K562 (cell line): ENCODE data around the gene KCNH2. TPM values are rescaled to one million over a fixed set of nuclear protein-coding genes. Genes with fewer than 3 reads are reported as not detected.

Source experiments
- KAT7 ChIP-seq: sonication (generic); formaldehyde crosslinking; IDR thresholded peaks from 2 replicates; pipeline ENCODE4 v1.8.0; 2022; ENCODE audit warnings: missing genetic modification reagents, mild to moderate bottlenecking, borderline replicate concordance
- L3MBTL2 ChIP-seq: fragments of 450-650 bp; IDR thresholded peaks from 2 replicates; pipeline ENCODE4 v1.6.1; 2016; ENCODE audit warnings: mild to moderate bottlenecking, moderate library complexity
- PATZ1 ChIP-seq: fragments of 250-450 bp; sonication (Bioruptor Pico); IDR thresholded peaks from 2 replicates; pipeline ENCODE4 v1.5.0; 2020; ENCODE audit warnings: mild to moderate bottlenecking, borderline replicate concordance
- PHTF2 ChIP-seq: fragments of 250-450 bp; sonication (Bioruptor Pico); IDR thresholded peaks from 2 replicates; pipeline ENCODE4 v1.5.0; 2021; ENCODE audit warnings: mild to moderate bottlenecking
- RAD51 ChIP-seq: fragments of 450-650 bp; IDR thresholded peaks from 2 replicates; pipeline ENCODE4 v1.7.1; 2016; ENCODE audit warnings: low read depth, mild to moderate bottlenecking, borderline replicate concordance
- RFX5 ChIP-seq: IDR thresholded peaks from 2 replicates; pipeline ENCODE4 v1.6.1; 2011; ENCODE audit warnings: low read depth, mild to moderate bottlenecking, improper control_type of control experiment, low read length
- VEZF1 ChIP-seq: fragments of 200-800 bp; sonication (Bioruptor generic); IDR thresholded peaks from 2 replicates; pipeline ENCODE4 v1.6.1; 2017; ENCODE audit warnings: missing genetic modification characterization, missing compliant biosample characterization
- ZBTB33 ChIP-seq: sonication (generic); formaldehyde crosslinking; IDR thresholded peaks from 2 replicates; pipeline ENCODE4 v1.8.1; 2023; ENCODE audit warnings: mild to moderate bottlenecking, missing genetic modification reagents
- ZBTB7A ChIP-seq: IDR thresholded peaks from 2 replicates; pipeline ENCODE4 v1.6.1; 2011; ENCODE audit warnings: low read depth, mild to moderate bottlenecking, low read length, moderate library complexity, borderline replicate concordance; ENCODE audit not compliant: control insufficient read depth
- ZNF24 ChIP-seq: fragments of 450-650 bp; IDR thresholded peaks from 2 replicates; pipeline ENCODE4 v1.6.1; 2016
- ZNF41 ChIP-seq: fragments of 250-450 bp; sonication (Bioruptor Pico); conservative IDR thresholded peaks from 2 replicates; pipeline ENCODE4 v1.4.0; 2020; ENCODE audit warnings: mild to moderate bottlenecking
- ZNF76 ChIP-seq: fragments of 250-450 bp; sonication (Bioruptor Pico); IDR thresholded peaks from 2 replicates; pipeline ENCODE4 v1.4.0; 2020; ENCODE audit warnings: mild to moderate bottlenecking, moderate library complexity, borderline replicate concordance
- polyA plus RNA-seq, 8 experiments: library from polyadenylated mRNA; depleted of rRNA in 4 of 8; stranded (reverse) in 5 of 8; unstranded in 3 of 8; fragments of >200 nt; fragmentation: Nextera tagmentation in 2 of 8; fragmentation: Illumina TruSeq in 1 of 8; extraction: Ambion mirVana in 2 of 8; extraction: Trizol in 1 of 8; gene quantifications; 2 replicates each; pipeline versions ENCODE4 v1.2.1 to v1.2.3, GENCODE V29; 2011 to 2014; ENCODE audit warnings: inconsistent platforms in 1 of 8, missing spikeins in 1 of 8
- total RNA-seq, 7 experiments: library from RNA; depleted of rRNA in 6 of 7; stranded (reverse); fragments of >200 nt in 6 of 7; fragmentation: Illumina TruSeq in 2 of 7; extraction: Trizol in 2 of 7; gene quantifications; 2 replicates each; pipeline versions ENCODE4 v1.2.1 to v1.2.3, GENCODE V29; 2011 to 2021; ENCODE audit warnings: low replicate concordance in 1 of 7
- TF ChIP-seq, protein P1 (sequence below), 2 experiments: IDR thresholded peaks; 2 replicates each; pipeline ENCODE4 v1.6.1; 2012; ENCODE audit warnings: improper control_type of control experiment in 2 of 2, low read depth in 2 of 2, low read length in 2 of 2, borderline replicate concordance in 1 of 2
- TF ChIP-seq, protein P2 (sequence below): fragments of 250-450 bp; sonication (Bioruptor Pico); IDR thresholded peaks from 2 replicates; pipeline ENCODE4 v1.4.0; 2020; ENCODE audit warnings: mild to moderate bottlenecking
- TF ChIP-seq, protein P3 (sequence below), 2 experiments: fragments of 450-650 bp in 1 of 2; sonication (generic) in 1 of 2; formaldehyde crosslinking; conservative IDR thresholded peaks; 2 replicates each; pipeline versions ENCODE4 v1.4.0 to v1.8.1; 2020 to 2022; ENCODE audit warnings: mild to moderate bottlenecking in 1 of 2, missing genetic modification reagents in 1 of 2

Gene KCNH2
- total and polyA plus RNA-seq, 9 of the 15 experiments (the other 6 are each of a cell fraction or from before 2014, with no cell fraction given): 18.1 to 368 (median 218) TPM

GRCh38 chr7:150994141-150994837, 16.2 kb upstream of the KCNH2 start (continued):
- TF ChIP-seq VEZF1 (CRISPR knock-in tag) (peak; percentile 91), ZBTB33 (CRISPR knock-in tag) (peak; percentile 17; the same call in 1 of the 2 replicates), L3MBTL2 (peak; percentile 98), PATZ1 (CRISPR knock-in tag) (no peak), ZBTB7A (peak; percentile 86), ZNF24 (no peak; the same call in 1 of the 2 replicates), ZNF76 (CRISPR knock-in tag) (0 out of 2 replicates have a peak, but pooled peaks have one; percentile 81), PHTF2 (CRISPR knock-in tag) (no peak), RAD51 (no peak), RFX5 (no peak), ZNF41 (CRISPR knock-in tag) (no peak), KAT7 (CRISPR knock-in tag) (no peak; the same call in 1 of the 2 replicates)
- TF ChIP-seq, protein P1, sequence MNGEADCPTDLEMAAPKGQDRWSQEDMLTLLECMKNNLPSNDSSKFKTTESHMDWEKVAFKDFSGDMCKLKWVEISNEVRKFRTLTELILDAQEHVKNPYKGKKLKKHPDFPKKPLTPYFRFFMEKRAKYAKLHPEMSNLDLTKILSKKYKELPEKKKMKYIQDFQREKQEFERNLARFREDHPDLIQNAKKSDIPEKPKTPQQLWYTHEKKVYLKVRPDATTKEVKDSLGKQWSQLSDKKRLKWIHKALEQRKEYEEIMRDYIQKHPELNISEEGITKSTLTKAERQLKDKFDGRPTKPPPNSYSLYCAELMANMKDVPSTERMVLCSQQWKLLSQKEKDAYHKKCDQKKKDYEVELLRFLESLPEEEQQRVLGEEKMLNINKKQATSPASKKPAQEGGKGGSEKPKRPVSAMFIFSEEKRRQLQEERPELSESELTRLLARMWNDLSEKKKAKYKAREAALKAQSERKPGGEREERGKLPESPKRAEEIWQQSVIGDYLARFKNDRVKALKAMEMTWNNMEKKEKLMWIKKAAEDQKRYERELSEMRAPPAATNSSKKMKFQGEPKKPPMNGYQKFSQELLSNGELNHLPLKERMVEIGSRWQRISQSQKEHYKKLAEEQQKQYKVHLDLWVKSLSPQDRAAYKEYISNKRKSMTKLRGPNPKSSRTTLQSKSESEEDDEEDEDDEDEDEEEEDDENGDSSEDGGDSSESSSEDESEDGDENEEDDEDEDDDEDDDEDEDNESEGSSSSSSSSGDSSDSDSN (IDR thresholded peaks at IDR 0.05; ENCODE audit: borderline replicate concordance in 1 of 2, low read depth in 2 of 2, low read length in 2 of 2): peak; percentile 32 to 94; a peak in 1 of 4 replicates
- TF ChIP-seq, protein P2, sequence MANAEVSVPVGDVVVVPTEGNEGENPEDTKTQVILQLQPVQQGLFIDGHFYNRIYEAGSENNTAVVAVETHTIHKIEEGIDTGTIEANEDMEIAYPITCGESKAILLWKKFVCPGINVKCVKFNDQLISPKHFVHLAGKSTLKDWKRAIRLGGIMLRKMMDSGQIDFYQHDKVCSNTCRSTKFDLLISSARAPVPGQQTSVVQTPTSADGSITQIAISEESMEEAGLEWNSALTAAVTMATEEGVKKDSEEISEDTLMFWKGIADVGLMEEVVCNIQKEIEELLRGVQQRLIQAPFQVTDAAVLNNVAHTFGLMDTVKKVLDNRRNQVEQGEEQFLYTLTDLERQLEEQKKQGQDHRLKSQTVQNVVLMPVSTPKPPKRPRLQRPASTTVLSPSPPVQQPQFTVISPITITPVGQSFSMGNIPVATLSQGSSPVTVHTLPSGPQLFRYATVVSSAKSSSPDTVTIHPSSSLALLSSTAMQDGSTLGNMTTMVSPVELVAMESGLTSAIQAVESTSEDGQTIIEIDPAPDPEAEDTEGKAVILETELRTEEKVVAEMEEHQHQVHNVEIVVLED (CRISPR knock-in tag): peak; percentile 39; the same call in 1 of the 2 replicates
- TF ChIP-seq, protein P3, sequence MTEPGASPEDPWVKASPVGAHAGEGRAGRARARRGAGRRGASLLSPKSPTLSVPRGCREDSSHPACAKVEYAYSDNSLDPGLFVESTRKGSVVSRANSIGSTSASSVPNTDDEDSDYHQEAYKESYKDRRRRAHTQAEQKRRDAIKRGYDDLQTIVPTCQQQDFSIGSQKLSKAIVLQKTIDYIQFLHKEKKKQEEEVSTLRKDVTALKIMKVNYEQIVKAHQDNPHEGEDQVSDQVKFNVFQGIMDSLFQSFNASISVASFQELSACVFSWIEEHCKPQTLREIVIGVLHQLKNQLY (CRISPR knock-in tag; conservative IDR thresholded peaks at IDR 0.05): no peak
